Stimulated activated CD4-positive, alpha-beta T cell treated with anti-CD3 and anti-CD28 coated beads, TNF-alpha, amount 100 ng/mL, for 48 hours (primary cell): ENCODE data around the gene KLHL22.
"Not testable (repeated sequence)": the region's sequence is repeated elsewhere in the genome, so short reads cannot be mapped to it uniquely, and the experiment has no call there.

Experiments
- DNase-seq, 3 donors: peaks; one replicate each; pipeline ENCODE4 v3.0.0-alpha.2; 2020; ENCODE audit warnings: low read depth in 3 of 3

Gene KLHL22

GRCh38 chr22:20422271-20423007, 73.2 kb downstream of the KLHL22 start:
- no peak for DNase-seq

- no peak for DNase-seq
These were observed 74.1 kb downstream of the KLHL22 start for GRCh38 chr22:20421507-20421874.

DNA sequence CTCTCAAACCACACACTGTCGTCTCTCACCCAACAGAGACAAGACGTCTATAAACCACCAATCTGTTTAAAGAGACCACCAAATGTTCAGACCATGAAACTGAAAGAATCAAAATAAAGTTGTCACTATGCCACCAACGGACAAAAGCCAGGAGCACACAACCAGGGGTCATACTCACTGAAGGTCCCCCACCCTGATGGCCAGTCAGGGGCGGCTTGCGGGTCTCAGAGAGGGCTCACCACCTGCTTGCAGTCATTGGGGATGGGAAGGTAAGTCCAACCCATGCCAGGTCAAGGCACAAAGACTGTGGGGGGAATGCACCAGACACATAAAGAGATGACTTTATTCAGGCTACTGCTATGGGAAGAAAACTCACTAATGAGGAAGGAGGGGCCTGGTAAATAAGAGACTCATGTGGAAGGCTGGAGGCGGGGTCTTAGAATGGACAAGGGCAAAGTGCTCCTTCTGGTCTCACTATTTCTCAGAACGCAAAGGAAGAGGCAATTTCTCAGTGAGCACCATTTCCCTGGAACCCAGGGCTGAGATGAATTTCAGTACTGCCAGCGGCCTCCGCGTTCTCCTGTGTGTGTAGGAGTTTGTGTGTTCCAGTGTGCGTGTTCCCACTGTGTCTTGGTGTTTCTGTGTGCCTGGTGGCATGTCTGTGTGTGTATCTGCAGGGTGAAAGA, 75.3 kb downstream of the KLHL22 start:
- no peak for DNase-seq

GRCh38 chr22:20419664-20419951, 76.0 kb downstream of the KLHL22 start:
- DNase-seq: no peak

GRCh38 chr22:20418211-20418788, 77.3 kb downstream of the KLHL22 start:
- DNase-seq: peak; percentile 40 to 61 (median 50)

- DNase-seq: not testable (repeated sequence)
These were observed 79.9 kb downstream of the KLHL22 start for GRCh38 chr22:20415699-20416098.

GRCh38 chr22:20415241-20415640, 80.4 kb downstream of the KLHL22 start:
- DNase-seq: not testable (repeated sequence)

- DNase-seq: no peak
These were observed 81.1 kb downstream of the KLHL22 start for GRCh38 chr22:20414450-20414849.

GRCh38 chr22:20414059-20414440, 81.5 kb downstream of the KLHL22 start:
- no peak for DNase-seq

GRCh38 chr22:20413217-20414058, 82.2 kb downstream of the KLHL22 start:
- no peak for DNase-seq

DNA sequence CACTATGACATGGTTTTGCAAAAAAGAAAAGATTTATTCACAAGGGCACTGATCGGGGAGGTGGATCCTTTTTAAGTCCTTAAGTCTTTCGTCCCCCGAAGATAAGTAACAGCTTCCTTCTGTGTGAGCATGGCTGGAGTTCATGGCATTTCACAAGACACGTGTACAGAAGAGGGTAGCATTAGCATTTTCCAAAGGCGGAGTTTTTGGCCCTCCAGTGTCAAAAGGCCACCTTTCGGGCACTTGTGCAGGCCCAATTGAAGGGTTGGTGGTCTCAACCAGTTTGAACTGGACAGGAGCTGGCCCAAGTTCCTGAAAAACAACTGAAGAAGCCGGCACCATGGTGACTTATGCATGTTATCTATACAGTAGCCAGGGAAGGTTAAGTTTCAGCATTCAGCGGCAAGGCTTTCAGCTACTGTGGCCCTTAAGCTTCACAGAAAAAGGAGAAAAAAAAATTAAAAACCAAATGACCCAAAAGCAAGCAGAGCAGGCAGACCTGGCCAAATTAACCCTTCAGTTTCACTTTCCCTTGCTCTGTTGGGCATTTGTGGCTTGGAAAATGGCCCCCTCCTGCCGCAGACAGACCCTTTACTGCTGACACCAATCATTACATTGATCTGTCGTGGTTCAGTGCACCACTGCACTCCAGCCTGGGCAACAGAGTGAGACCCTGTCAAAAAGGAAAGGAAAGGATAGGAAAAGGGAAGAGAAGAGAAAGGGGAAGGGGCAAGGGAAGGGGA, 83.0 kb downstream of the KLHL22 start:
- no peak for DNase-seq

- DNase-seq: not testable (repeated sequence)
These were observed 86.2 kb downstream of the KLHL22 start for GRCh38 chr22:20409385-20409784.

- no peak for DNase-seq
These were observed 86.7 kb downstream of the KLHL22 start for GRCh38 chr22:20408891-20409290.

GRCh38 chr22:20407829-20408228, 87.8 kb downstream of the KLHL22 start:
- no peak for DNase-seq

DNA sequence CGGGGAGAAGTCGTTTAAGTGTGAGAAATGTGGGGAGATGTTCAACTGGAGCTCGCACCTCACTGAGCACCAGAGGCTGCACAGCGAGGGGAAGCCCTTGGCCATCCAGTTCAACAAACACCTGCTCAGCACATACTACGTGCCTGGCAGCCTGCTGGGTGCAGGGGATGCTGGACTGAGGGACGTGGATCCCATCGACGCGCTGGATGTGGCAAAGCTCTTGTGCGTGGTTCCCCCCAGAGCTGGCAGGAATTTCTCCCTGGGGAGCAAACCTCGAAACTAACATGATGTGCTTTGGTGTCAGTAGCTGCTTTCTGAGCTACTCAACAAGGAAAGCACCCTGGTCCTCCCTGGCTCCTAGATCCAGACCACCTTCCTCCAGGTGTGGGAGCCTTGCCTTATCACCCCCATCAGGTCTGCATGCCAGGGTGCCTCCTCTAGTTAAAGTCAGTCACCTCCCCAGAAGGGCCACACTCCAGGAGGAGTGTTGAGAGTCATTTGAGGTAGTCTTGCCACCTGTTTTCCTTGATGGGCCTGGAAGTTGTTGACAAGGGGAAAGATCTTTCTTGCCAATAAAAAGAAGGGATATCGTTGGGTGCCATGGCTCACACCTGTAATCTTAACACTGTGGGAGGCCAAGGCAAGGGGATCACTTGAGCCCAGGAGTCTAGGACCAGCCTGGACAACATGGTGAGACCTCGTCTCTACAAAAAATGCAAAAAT, 88.7 kb downstream of the KLHL22 start:
- no peak for DNase-seq

DNA sequence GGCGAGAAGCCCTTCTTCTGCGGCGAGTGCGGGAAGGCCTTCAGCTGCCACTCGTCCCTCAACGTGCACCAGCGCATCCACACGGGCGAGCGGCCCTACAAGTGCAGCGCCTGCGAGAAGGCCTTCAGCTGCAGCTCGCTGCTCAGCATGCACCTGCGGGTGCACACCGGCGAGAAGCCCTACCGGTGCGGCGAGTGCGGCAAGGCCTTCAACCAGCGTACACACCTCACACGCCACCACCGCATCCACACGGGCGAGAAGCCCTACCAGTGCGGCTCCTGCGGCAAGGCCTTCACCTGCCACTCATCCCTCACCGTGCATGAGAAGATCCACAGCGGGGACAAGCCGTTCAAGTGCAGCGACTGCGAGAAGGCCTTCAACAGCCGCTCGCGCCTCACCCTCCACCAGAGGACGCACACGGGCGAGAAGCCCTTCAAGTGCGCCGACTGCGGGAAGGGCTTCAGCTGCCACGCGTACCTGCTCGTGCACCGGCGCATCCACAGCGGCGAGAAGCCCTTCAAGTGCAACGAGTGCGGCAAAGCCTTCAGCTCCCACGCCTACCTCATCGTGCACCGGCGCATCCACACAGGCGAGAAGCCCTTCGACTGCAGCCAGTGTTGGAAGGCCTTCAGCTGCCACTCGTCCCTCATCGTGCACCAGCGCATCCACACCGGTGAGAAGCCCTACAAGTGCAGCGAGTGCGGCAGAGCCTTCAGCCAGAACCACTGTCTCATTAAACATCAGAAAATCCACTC, 89.5 kb downstream of the KLHL22 start:
- DNase-seq: no peak

- DNase-seq: no peak
These were observed 90.2 kb downstream of the KLHL22 start for GRCh38 chr22:20405291-20405930.

DNA sequence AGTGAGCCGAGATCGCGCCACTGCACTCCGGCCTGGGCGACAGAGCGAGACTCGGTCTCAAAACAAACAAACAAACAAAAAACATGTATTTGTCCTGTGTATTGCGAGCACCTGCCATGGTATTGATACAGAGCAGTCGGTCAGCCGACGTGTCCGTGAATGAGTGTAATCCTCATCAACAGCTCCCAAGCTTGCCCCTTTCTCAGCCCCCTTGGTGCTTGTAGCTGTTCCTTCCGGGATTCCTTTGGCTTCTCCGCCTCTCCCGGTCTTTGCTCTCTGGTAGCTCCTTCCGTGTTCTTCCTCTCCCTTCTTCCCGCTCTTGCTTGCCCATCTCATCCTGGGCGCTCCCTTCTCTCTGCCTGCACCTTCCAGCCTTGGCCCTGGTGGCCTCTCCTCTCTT, 90.7 kb downstream of the KLHL22 start:
- DNase-seq: no peak

DNA sequence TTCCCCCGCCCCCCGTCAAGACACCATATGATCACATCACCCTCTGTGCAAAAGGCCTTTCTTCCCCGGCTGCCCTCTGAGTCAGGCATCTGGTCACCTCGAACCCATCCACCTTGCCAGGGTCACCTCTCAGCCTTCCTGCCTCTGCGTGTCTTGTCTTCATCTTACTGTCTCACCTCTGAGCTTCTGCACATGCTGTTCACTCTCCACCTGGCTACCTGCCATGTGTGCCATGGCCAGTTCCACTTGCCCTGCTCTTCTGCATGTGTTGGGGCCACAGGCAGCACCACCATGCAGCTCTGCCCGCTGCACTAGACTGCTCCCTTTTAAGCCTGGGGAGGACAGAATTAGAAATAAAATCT, 91.8 kb downstream of the KLHL22 start:
- DNase-seq: no peak
